Activated T-cell treated with anti-CD3 and anti-CD28 coated beads for 48 hours (primary cell): ENCODE data around the gene LIN54.
"Not testable (repeated sequence)": the region's sequence is repeated elsewhere in the genome, so short reads cannot be mapped to it uniquely, and the experiment has no call there.

Experiments
- DNase-seq: peaks from one replicate; pipeline ENCODE4 v3.0.0-alpha.2; 2020; ENCODE audit warnings: low read depth

Gene LIN54

GRCh38 chr4:83012200-83012686 lies 1.6 kb upstream of the LIN54 start:
- peak; percentile 45 for DNase-seq

DNA sequence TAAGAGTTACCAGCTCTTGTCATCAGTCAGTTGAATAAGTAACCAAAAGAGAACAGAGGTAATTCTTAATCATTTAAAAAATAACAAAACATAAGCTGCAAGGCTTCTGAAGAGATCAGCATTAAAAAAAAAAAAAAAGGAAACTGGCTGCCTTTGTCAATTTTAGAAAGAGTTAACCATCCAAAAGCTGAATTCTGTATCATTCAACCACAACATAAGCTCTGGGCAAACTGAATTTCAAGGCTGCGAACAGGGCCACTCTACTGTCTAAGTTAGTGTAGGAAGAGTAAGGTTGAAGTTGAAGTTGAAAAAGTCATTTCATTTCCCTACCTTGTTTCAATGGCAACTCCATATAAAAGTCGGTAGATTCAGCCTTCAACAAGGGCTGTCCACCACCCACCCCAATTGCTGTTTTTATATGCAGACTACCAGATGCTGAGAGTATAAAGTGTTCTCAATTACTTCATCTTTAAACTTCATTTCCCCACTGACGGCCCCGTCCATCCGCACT lies 1.1 kb upstream of the LIN54 start:
- DNase-seq = no peak

- no peak for DNase-seq
These were observed 507 bp downstream of the LIN54 start for GRCh38 chr4:83010111-83010521.

DNA sequence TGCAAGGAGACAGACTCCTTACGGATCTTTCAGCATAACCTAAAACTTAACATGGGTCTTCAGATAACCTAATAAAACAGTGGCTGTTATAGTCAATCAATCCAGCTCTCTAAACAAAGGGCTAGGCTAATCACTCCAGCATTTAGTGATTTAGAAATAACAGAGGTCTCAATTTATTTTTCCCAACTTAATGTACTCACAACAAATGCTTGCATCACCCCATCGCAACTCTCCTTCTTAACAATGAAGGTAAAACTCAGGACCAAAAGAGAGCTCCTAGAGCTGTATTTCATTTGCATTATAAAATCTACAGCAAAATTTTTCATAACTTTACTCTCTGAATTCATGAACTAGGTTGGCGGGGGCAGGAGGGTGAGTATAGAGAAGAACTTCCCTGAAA lies 1.1 kb downstream of the LIN54 start:
- DNase-seq = no peak

DNA sequence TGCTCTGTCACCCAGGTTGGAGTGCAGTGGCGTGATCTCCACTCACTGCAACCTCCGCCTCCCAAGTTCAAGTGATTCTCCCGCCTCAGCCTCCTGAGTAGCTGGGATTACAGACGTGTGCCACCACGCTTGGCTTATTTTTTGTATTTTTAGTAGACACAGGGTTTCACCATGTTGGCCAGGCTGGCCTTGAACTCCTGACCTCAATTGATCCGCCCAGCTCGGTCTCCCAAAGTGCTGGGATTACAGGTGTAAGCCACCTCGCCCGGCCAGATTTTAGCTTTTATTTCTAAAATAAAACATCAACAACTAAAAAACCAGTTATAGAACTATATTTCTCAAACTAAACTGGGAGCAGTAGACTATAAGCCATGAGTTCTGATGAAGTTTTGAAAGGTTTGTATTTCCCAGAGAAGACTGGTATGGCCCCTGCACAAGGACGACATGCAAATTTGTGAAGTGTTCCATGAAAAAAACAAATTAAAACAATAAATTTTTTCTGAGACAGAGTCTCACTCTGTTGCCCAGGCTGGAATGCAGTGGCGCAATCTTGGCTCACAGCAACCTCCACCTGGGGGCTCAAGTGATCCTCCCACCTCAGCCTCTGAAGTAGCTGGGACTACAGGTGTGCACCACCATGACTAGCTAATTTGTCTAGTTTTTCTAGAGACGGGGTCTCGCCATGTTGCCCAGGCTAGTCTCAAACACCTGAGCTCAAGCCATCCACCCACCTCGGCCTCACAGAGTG lies 7.4 kb downstream of the LIN54 start:
- DNase-seq = not testable (repeated sequence)

GRCh38 chr4:83002329-83002728 lies 8.3 kb downstream of the LIN54 start:
- DNase-seq = no peak

GRCh38 chr4:82998898-82999297 lies 11.7 kb downstream of the LIN54 start:
- no peak for DNase-seq

GRCh38 chr4:82994834-82995233 lies 15.8 kb downstream of the LIN54 start:
- DNase-seq = no peak

DNA sequence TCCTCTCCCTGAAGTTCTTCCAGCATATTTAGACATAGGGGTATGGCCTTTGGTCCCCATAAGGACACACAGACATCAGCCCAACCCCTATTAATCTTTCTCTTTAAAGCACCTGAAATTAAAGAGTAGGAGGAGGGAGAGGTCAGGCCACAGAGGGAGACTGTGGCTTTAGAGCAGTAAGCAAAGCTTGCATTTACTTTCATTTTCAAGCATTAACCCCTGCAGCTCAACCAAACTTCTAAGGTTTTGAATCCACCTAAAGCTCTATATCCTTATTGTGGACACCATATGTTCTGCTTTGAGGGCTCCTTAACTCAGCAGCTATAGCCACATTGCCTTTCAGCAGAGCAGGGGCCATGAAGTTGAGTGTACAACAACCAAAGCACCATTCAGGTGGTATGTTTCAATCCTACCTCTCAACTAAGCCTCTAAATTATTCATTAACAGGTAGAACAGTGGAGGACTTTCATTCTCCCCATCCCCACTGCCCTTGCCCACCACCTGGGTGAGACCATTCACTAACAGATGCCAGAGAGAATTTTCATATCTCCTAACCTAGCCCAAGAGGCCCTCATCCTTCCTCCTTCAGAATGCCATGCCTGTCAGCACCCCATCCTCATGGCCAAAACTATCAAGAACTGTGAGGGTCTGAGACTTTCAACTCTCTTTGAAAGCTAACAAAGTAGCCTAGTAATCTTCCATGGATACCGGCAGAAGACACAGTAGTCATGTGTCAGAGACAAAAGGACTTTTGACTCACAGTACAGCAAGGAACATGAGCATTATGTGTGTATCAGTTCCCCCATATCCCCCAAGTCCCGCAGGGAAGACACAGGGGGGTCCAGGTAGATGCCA lies 20.8 kb downstream of the LIN54 start:
- DNase-seq = no peak

- DNase-seq = no peak
These were observed 22.2 kb downstream of the LIN54 start for GRCh38 chr4:82988323-82988832.

GRCh38 chr4:82987519-82987918 lies 23.1 kb downstream of the LIN54 start:
- not testable (repeated sequence) for DNase-seq

DNA sequence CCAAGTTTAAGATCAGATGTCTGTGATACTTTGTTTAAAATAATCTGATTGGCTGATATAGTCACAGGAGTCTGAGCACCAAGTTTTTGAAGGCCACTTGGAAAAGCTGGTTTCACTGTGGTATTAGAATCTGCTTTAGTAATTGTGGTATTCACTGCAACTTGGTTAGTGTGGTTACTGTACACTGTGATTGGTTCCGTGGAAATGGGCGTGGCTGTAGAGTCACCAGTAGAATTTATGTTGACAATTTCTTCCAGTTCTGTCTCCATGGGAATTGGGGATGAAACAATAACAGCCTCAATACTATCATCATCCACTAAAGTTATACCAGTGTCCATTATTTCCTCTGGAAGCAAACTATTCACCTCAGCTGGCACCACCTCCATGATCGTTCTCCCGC lies 26.2 kb downstream of the LIN54 start:
- no peak for DNase-seq

DNA sequence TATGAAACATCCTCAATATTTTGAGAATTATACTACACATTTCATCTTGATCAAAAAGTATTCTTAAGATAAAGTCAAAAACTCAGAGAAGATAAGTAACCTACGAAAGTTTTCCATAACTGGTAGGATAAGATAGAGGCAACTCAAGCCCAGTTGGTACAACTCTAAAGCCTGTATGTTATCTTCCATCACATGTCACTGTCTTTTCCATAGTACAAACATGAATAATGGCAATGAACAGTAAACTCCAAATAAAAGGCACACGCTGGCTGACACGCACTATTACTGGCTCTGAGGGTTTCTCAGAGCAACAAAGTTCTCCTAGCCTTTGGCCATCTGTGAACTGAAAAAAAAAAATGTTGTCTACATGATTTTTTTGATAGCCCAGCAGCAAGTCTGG lies 27.2 kb downstream of the LIN54 start:
- no peak for DNase-seq

DNA sequence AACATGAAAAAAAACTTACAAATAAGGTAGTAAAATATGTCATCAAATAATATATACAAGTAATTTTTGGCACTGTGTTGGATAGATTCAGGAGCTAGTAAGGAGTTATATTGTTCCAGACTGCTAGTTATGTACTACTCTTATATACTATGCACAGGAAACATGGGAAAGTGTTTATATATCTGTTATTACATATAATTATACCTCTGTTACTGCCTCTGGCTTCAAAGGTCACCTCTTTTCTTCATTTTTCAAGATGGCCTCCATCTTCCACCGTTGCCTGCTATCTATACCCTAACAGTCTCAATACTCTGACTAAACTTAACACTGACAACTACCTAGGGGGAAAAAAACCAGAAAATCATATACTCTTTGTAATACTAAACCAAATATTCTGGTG lies 29.5 kb downstream of the LIN54 start:
- no peak for DNase-seq

DNA sequence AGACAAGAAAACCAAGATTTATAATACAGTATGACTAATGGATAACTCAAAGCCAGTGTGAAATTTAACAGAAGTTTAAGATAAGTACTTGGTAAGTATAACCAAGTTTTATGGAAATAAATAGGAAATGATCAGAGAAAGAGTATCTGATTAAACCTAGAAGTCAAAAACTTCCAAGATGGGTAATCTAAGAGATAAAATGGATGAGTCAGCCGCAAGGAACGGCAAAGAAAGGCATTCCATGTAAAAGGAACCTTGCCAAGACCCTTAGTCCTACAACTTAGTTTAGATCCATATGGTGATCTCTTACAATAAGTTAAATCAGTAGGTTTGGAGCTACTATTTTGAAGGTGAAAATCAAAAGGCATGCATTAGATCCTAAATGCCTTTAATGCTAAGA lies 34.8 kb downstream of the LIN54 start:
- no peak for DNase-seq

- DNase-seq = no peak
These were observed 41.2 kb downstream of the LIN54 start for GRCh38 chr4:82969414-82969813.

DNA sequence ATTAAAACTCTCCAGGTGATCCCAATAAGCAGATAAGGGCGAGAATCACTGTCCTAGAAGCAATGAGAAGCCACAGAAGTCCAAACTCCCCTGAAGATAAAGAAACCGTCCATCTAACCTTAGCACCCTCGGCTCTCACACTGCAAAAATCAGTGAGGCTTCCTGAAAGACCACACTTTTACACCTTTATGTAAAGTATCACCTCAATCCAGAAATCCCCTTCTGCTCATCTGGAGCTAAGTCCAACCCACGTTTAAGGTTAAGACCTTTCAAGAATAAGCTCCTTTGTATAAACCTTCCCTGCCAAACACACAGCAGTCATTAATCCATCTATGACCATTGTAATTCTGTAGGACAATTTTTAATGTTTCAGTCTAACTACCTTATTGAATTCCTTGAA lies 41.7 kb downstream of the LIN54 start:
- DNase-seq = no peak

DNA sequence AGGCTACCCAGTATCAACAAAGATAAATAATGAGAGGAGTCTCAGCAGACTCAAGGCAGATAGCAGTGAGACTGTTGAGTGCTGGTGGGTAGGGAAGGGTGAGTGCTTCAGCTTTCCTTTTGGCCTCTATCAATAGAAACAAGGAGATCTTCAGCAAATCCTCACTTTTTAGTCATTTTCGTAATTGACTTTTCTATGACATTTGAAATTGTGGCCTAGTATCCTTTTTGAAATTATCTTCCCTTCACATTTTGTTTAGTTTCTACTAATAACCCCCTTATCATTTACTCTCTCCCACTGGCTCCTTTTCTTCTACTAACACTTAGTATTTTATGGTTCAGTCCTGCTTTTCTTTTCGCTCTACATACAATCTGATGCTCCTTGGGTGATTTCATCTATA lies 44.9 kb downstream of the LIN54 start:
- DNase-seq = no peak

DNA sequence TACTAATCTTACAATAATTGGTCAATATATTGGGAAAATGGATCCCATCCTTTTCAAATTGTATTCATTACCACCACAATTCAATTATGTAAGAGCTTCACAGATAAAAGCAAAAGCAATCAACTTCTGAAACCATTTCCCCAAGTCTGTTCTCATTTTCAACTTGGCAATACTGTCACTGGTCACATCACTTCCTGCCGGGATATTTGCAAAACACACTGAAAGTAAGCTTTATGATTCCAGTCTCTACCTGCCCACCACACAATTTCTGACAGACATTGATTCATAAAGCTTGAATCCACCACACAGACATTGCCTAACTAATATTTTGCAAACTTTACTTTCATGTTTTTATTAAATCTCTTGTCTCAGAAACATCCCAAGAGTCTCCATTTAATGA lies 53.6 kb downstream of the LIN54 start:
- DNase-seq = no peak

DNA sequence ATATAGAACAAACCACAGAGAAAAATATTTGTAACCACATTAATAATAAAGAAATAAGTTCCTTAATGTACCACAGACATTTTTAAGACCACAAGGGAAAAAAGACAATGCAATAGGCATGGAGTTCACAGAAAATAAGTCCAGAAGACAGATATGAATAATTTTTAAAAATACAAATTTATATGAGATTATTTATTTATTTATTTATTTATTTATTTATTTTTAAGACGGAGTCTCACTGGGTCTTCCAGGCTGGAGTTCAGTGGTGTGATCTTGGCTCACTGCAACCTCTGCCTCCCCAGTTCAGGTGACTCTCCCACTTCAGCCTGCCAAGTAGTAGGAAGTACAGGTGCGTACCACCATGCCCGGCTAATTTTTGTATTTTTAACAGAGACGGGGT lies 56.4 kb downstream of the LIN54 start:
- no peak for DNase-seq

- DNase-seq = no peak
These were observed 59.4 kb downstream of the LIN54 start for GRCh38 chr4:82951196-82951595.

GRCh38 chr4:82948647-82949204 lies 61.9 kb downstream of the LIN54 start:
- no peak for DNase-seq

DNA sequence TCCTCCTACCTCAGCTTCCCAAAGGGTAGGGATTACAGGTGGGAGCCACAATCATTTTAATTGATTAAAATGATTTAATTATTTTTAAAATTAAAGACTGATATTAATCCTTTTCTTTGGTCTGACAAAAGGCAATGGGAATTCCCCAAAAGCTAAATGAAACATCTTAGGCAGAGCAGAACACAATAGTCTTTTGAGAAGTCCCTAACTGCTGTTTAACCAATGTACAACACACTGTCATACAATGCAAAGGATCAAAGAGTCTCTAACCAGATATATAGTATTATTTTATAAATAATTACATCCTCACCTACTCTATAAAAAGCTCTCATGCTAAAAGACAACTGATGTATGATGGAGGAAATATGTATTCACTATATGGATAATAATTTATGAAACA lies 63.1 kb downstream of the LIN54 start:
- DNase-seq = no peak
